OCI-M2 (cell line): Measurements from ENCODE around the gene GNPTAB.

Source experiments
- DNase-seq: peaks from one replicate; lab custom pipeline; 2025; ENCODE audit not compliant: unreplicated experiment; lab: John Stamatoyannopoulos, UW

Gene GNPTAB

DNA sequence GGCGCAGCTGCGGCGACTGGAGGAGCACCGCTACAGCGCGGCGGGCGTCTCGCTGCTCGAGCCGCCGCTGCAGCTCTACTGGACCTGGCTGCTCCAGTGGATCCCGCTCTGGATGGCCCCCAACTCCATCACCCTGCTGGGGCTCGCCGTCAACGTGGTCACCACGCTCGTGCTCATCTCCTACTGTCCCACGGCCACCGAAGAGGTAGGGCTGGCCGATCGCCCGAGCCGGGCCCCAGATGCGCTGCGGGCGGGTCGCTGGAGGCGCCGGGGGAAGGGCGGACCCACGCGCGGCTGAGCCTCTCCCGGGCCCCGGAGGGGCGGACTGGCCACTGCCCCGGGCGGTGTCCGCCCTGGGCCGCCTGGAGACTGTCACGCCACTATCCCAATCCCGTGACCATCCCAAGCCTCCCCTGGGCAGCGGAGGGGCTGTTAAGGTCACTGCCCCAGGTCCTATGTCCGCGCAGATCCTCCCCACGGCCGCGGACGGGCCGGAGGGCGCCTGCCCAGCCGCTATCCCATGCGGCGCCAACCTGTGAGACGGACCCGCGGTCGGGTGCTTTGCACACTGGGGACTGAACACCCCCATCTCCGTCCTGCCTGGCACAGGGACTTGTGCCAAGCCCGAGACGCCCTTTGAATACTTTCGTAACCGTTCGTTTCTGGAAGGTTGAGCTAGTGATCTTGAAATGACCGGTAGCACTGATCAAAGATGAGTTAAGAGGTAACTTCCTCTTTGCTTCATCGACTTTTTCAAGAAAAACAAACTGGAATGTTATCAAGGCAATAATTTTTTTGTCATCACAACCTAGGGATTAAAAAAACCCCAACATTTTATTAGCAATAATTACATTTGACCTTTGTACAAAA is 132.6 kb downstream of the GNPTAB start:
- no peak for DNase-seq

- DNase-seq: peak; percentile 24
Measured at GRCh38 chr12:101697197-101697929, 133.4 kb downstream of the GNPTAB start, which contains the start of gene CHPT1. CHPT1 (plus strand) TSS chr12:101697640; CDS start chr12:101697862, 222 bp downstream.

DNA sequence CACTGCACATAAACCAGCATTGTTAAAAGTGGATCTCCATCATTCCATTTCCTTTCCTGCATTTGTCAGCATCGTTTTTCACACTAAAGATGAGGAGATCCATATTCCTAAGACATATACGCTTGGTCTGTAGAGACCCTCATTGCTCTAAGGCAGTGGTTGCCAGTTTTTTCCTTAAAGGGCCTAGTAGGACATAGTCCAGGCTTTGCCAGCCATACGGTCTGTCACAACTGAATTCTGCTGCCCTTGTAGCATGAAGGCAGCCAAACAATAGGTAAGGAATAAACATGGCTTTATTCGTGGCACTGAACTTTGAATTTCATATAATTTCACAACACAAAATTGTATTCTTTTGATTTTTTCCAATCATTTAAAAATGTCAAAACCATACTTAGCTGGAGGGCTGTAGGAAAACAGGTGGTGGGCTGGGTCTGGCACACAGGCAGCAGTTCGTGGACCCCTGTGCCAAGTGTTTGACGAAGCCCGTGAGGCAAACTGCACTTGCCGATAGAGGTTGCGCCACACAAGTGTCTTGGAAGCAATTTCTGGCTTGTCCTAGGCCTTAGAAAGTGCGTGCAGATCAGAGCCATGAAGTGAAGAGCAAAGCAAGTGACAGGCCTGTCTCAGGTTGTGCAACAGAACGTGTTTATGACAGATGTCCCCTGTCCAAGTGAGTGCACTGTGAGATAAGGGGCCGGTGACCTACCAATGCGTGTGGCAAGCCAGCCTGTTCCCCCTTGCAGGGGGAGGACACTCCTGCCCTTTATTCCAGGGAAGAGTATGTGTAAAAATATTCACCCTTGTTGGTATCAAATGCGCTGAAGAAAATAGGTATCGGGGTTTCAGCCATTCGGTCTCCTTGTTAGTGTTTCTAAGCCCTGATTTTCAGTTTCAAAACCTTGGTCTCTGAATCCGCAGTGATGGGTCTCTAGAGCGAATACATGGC is 134.2 kb downstream of the GNPTAB start:
- peak; percentile 21 for DNase-seq

DNA sequence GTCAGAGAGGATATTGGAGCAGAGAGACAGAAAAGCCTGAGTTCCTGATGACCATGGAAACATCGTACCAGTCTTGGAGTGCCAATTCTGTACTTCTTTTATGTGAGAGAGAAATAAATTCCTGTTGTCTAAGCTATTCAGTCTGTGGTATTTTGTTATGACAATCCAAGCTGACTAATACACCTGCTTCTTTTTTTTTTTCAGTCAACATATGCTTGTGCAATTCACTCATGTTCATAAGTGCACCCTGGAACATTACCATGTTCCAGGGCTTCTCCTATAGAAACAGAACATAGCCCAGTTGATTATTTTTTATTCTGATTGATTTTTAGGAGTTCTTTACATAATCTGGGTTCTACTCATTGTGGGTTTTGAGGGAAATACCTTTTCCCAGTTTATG is 135.1 kb downstream of the GNPTAB start:
- no peak for DNase-seq
